Upper lobe of right lung (tissue), 1 donor: Measurements from ENCODE around the gene ATRAID. TPM values are rescaled to one million over a fixed set of nuclear protein-coding genes. Genes with fewer than 3 reads are reported as not detected.
A peak's percentile ranks its signal among the peaks of the same experiment; 100 is the strongest.

ENCODE experiments used
- ATAC-seq: fragments of 200-7000 bp; cut with Tn5 transposase; one replicate; pipeline ENCODE4 v1.9.1; 2020; ENCODE audit warnings: mild to moderate bottlenecking, moderate library complexity
- DNase-seq: peaks from one replicate; pipeline ENCODE4 v3.0.0-alpha.2; 2020
- H3K27ac ChIP-seq: fragments of 200-600 bp; one replicate; pipeline ENCODE4 v1.8.0; 2022
- H3K27me3 ChIP-seq: fragments of 200-600 bp; one replicate; pipeline ENCODE4 v1.8.0; 2022; ENCODE audit warnings: mild to moderate bottlenecking
- H3K36me3 ChIP-seq: fragments of 200-600 bp; one replicate; pipeline ENCODE4 v1.8.0; 2022
- H3K4me1 ChIP-seq: fragments of 200-600 bp; one replicate; pipeline ENCODE4 v1.8.0; 2022
- H3K4me3 ChIP-seq: fragments of 200-600 bp; one replicate; pipeline ENCODE4 v1.8.0; 2022; ENCODE audit warnings: mild to moderate bottlenecking
- H3K9me3 ChIP-seq: fragments of 200-600 bp; one replicate; pipeline ENCODE4 v1.8.0; 2022
- CTCF ChIP-seq: fragments of 200-600 bp; IDR thresholded peaks from one replicate; pipeline ENCODE4 v1.8.0; 2022; ENCODE audit warnings: antibody characterized with exemption
- intact Hi-C: fragments of 100-400 bp; cut with DNase I; formaldehyde crosslinking; loops from one replicate; pipeline ENCODE4 v1.11.0; 2022
- total RNA-seq: library from RNA; stranded (reverse); fragmentation: NEBNext Ultra II Directional; extraction: Animal tissue kit (Norgen Biotek cat#: 25700); gene quantifications from one replicate; pipeline ENCODE4 v1.2.1, GENCODE V29; 2021
- donor health status: DM: no; HTN: yes; CAD: no; lungs with severe emphysema.

The ATRAID gene
- total RNA-seq, 1 donor from 2014 or later: 102 TPM

- H3K27me3 ChIP-seq: no peaks in the 10 kb centered on the region
- no peak overlapping the region for H3K4me3 ChIP-seq
- H3K4me1 ChIP-seq: peaks cover 14% of the 10 kb centered on the region
- ATAC-seq: no peak
- TF ChIP-seq CTCF: no peak
- H3K9me3 ChIP-seq: no peaks in the 10 kb centered on the region
- H3K36me3 ChIP-seq: no peaks in the 10 kb centered on the region
- intact Hi-C loops: no loop called here
- DNase-seq: no peak
- H3K27ac ChIP-seq: no peak overlapping the region
These were observed 32.4 kb upstream of the ATRAID start for GRCh38 chr2:27179344-27180000.

GRCh38 chr2:27182346-27182745 lies 29.5 kb upstream of the ATRAID start:
- H3K9me3 ChIP-seq: no peaks in the 10 kb centered on the region
- ATAC-seq (no peak), DNase-seq (no peak)
- intact Hi-C loops: no loop called here
- H3K36me3 ChIP-seq: no peaks in the 10 kb centered on the region
- H3K4me3 ChIP-seq: no peak overlapping the region
- no peak overlapping the region for H3K27ac ChIP-seq
- TF ChIP-seq CTCF: no peak
- H3K27me3 ChIP-seq: no peaks in the 10 kb centered on the region
- peaks cover 11% of the 10 kb centered on the region for H3K4me1 ChIP-seq

GRCh38 chr2:27184115-27184514 lies 27.7 kb upstream of the ATRAID start:
- DNase-seq: no peak
- intact Hi-C loops: no loop called here
- Histone ChIP-seq H3K36me3 (no peaks in the 10 kb centered on the region), H3K27ac (peak overlapping the region; percentile 73), H3K4me1 (peaks cover 11% of the 10 kb centered on the region), H3K27me3 (no peaks in the 10 kb centered on the region), H3K4me3 (no peak overlapping the region), H3K9me3 (no peaks in the 10 kb centered on the region)
- no peak for TF ChIP-seq CTCF
- ATAC-seq: no peak

GRCh38 chr2:27185331-27186026 lies 26.4 kb upstream of the ATRAID start:
- TF ChIP-seq CTCF: no peak
- Histone ChIP-seq H3K4me1 (peaks cover 11% of the 10 kb centered on the region), H3K36me3 (no peaks in the 10 kb centered on the region), H3K27ac (peak overlapping the region; percentile 52), H3K4me3 (no peak overlapping the region), H3K27me3 (no peaks in the 10 kb centered on the region), H3K9me3 (no peaks in the 10 kb centered on the region)
- DNase-seq (no peak), ATAC-seq (peak; percentile 95)
- intact Hi-C loops: no loop called here

- ATAC-seq (no peak), DNase-seq (no peak)
- H3K9me3 ChIP-seq: no peaks in the 10 kb centered on the region
- no peak for TF ChIP-seq CTCF
- no peaks in the 10 kb centered on the region for H3K36me3 ChIP-seq
- H3K27me3 ChIP-seq: no peaks in the 10 kb centered on the region
- H3K4me3 ChIP-seq: no peak overlapping the region
- no peak overlapping the region for H3K27ac ChIP-seq
- intact Hi-C loops: no loop called here
- peaks cover 6% of the 10 kb centered on the region for H3K4me1 ChIP-seq
These were observed 25.1 kb upstream of the ATRAID start for GRCh38 chr2:27186613-27187345.
